ENCODE measurements around the gene CCN5. TPM values are rescaled to one million over a fixed set of nuclear protein-coding genes. Genes with fewer than 3 reads are reported as not detected.

The CCN5 gene
- total RNA-seq, 6 experiments from 2014 or later = 0.92 to 6.1 (median 1.5) TPM

DNA sequence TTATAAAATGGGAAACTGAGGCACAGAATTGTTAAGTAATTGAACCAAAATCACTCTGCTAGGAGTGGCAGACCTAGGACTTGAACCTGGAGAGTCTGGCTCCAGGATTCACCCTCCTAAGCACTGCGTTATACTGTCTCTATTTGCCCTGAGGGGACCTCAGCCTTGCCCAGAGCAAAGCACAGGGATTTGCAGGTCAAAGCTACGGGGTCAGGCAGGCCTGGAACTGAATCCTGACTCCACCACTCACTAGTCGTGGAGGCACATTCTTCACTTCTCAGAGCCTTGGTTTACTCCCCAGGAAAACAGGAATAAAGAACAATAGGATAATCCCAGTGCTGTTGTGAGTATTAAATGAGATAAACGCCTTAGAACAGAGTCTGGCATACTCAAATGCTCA is 49.9 kb downstream of the CCN5 start:
- no peak for ATAC-seq
- no peak overlapping the region for H3K4me3 ChIP-seq
- 22% methylated on average over 4 of the region's 4 CpGs for WGBS (ENCODE audit: insufficient coverage, low coverage, low lambda C conversion rate, missing lambda C conversion rate)
- TF ChIP-seq, protein P1, sequence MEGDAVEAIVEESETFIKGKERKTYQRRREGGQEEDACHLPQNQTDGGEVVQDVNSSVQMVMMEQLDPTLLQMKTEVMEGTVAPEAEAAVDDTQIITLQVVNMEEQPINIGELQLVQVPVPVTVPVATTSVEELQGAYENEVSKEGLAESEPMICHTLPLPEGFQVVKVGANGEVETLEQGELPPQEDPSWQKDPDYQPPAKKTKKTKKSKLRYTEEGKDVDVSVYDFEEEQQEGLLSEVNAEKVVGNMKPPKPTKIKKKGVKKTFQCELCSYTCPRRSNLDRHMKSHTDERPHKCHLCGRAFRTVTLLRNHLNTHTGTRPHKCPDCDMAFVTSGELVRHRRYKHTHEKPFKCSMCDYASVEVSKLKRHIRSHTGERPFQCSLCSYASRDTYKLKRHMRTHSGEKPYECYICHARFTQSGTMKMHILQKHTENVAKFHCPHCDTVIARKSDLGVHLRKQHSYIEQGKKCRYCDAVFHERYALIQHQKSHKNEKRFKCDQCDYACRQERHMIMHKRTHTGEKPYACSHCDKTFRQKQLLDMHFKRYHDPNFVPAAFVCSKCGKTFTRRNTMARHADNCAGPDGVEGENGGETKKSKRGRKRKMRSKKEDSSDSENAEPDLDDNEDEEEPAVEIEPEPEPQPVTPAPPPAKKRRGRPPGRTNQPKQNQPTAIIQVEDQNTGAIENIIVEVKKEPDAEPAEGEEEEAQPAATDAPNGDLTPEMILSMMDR (IDR thresholded peaks at IDR 0.05) = no peak
- TF ChIP-seq POLR2A (IDR thresholded peaks at IDR 0.05) = no peak
- intact Hi-C loops (cut with DNase I) = no loop called here
- H3K4me1 ChIP-seq = no peaks in the 10 kb centered on the region
- H3K27me3 ChIP-seq = no peaks in the 10 kb centered on the region
- H3K9me3 ChIP-seq = no peaks in the 10 kb centered on the region
- DNase-seq = no peak
- H3K27ac ChIP-seq = no peak overlapping the region
- H3K36me3 ChIP-seq = no peaks in the 10 kb centered on the region

DNA sequence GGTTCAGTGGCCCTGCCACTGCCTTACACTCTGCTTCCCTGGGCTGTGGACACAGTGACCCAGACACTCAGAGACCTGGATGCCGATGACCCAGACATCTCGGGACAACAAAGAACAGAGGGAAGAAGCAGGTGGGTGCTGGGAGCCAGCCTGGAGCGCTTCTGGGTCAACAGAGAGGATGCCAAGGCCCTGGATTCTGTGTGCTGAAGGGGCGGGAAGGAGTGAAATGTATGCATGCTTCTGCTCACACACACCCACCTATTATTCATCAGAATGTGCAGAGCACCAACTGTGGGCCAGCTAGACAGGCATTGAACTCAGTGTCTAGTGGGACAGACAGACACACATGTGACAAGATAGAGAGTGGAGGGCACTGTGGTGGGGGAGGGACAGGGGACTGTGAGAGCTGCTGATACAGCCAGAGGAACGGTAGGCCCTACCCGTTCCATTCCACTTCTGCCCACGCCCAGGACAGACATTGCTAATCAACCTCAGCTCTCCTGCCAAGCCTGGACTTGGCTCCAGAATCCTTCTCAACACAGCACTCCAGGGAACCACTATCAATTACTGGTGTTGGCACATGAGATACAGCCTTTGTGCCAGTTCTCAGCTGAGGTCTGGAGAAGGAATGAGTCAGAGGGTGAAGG is 50.7 kb downstream of the CCN5 start:
- TF ChIP-seq, protein P1 (IDR thresholded peaks at IDR 0.05) = no peak
- no peak for TF ChIP-seq POLR2A (IDR thresholded peaks at IDR 0.05)
- Histone ChIP-seq H3K4me1 (no peaks in the 10 kb centered on the region), H3K27me3 (no peaks in the 10 kb centered on the region), H3K36me3 (no peaks in the 10 kb centered on the region), H3K27ac (no peak overlapping the region), H3K4me3 (no peak overlapping the region), H3K9me3 (no peaks in the 10 kb centered on the region)
- 27% methylated on average over 5 of the region's 7 CpGs for WGBS (ENCODE audit: insufficient coverage, low coverage, low lambda C conversion rate, missing lambda C conversion rate)
- intact Hi-C loops (cut with DNase I) = no loop called here
- ATAC-seq (no peak), DNase-seq (no peak)

DNA sequence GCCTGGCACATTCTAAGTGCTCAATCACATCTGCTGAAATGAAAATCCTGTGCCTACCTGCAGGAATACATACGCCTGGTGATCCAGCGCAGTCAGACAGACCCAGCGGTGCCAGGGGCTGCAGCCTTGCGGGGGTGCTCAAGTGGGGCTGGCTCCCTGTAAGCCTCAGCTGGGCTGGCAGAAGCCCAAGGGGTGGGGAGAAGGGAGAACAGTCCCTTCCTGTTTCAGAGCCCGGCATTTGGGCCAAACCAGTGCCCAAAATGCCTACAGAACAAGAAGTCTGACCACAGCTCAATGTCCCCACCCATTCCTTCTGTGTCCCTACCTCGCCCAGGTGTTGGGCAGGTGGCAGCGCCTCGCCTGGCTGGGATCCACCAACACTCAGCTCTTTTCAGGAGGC is 53.1 kb downstream of the CCN5 start:
- Histone ChIP-seq H3K9me3 (no peaks in the 10 kb centered on the region), H3K4me3 (no peak overlapping the region), H3K36me3 (no peaks in the 10 kb centered on the region), H3K4me1 (no peaks in the 10 kb centered on the region), H3K27me3 (no peaks in the 10 kb centered on the region), H3K27ac (no peak overlapping the region)
- TF ChIP-seq POLR2A (IDR thresholded peaks at IDR 0.05) = no peak
- 60% methylated on average over 1 of the region's 8 CpGs for WGBS (ENCODE audit: insufficient coverage, low coverage, low lambda C conversion rate, missing lambda C conversion rate)
- ATAC-seq = no peak
- DNase-seq = no peak
- intact Hi-C loops (cut with DNase I) = no loop called here

DNA sequence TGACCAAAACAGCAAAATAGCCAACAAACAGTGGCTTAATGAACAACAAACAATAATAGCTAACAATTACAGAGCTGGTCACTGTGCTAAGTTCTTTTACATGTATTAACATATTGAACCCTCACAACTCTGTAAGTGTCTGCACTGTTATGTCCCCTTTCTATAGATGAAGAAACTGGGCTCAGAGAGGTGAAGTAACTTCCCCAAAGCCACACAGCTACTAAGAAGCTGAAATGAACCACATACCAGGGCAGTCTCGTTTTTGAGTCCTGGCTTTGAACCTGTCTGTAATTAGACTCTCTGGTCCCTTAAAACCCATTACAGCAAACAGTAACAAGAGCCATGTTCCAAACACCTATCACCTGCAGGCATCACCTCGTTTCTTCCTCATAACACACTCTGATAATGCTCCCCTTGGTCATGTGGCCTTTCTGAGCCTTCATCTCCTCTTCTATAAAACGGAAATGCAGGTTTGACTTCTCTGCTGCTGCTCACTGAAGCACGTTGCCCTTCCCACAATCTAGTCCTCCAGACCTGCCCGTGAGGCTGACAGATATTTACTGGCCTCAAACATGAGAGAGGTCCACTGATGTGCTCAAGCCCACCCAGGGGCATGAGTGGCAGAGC is 53.8 kb downstream of the CCN5 start:
- Histone ChIP-seq H3K36me3 (no peaks in the 10 kb centered on the region), H3K4me3 (no peak overlapping the region), H3K4me1 (no peaks in the 10 kb centered on the region), H3K9me3 (no peaks in the 10 kb centered on the region), H3K27ac (no peak overlapping the region), H3K27me3 (no peaks in the 10 kb centered on the region)
- DNase-seq (no peak), ATAC-seq (no peak)
- TF ChIP-seq, protein P1 (IDR thresholded peaks at IDR 0.05) = no peak
- TF ChIP-seq POLR2A (IDR thresholded peaks at IDR 0.05) = no peak
- intact Hi-C loops (cut with DNase I) = no loop called here
- 15% methylated on average over 5 of the region's 5 CpGs for WGBS (ENCODE audit: insufficient coverage, low coverage, low lambda C conversion rate, missing lambda C conversion rate)

DNA sequence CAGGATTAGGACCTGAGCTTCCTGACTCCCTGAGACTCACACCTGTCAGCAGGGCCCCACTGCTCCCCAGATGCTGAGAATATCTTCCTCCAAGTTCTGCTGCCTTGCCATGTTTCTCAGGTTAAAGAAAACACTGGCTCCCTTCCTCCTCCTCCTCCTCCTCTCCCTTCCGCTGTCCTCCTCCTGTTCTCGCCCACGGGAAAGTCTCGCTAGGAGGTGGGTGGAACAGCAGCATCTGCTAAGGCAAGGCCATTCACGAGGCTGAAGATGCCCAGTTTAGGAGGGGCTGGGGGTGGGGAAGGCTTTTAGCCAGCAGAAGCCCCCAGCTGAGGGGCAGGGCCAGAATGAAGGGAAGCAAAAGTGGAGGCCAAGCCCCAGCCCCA is 54.3 kb downstream of the CCN5 start:
- 40% methylated on average over 5 of the region's 5 CpGs for WGBS (ENCODE audit: insufficient coverage, low coverage, low lambda C conversion rate, missing lambda C conversion rate)
- Histone ChIP-seq H3K4me1 (no peaks in the 10 kb centered on the region), H3K27ac (no peak overlapping the region), H3K27me3 (no peaks in the 10 kb centered on the region), H3K4me3 (no peak overlapping the region), H3K36me3 (no peaks in the 10 kb centered on the region), H3K9me3 (no peaks in the 10 kb centered on the region)
- ATAC-seq (no peak), DNase-seq (no peak)
- no peak for TF ChIP-seq POLR2A (IDR thresholded peaks at IDR 0.05)
- TF ChIP-seq, protein P1 (IDR thresholded peaks at IDR 0.05) = no peak
- intact Hi-C loops (cut with DNase I) = no loop called here
